Keratinocyte (primary cell): ENCODE data around the gene IL1RAPL1. TPM values are rescaled to one million over a fixed set of nuclear protein-coding genes. Genes with fewer than 3 reads are reported as not detected.

ENCODE experiments used
- DNase-seq: peaks from one replicate; pipeline ENCODE4 v3.0.0-alpha.2; 2011; ENCODE audit warnings: low read depth, missing footprints, low spot score
- FAIRE-seq: peaks from 2 replicates; lab custom pipeline; 2011; peaks lifted over from hg19 to GRCh38; lab: Jason Lieb, UNC
- H2AFZ ChIP-seq: 2 replicates; pipeline ENCODE4 v1.6.0; 2012; ENCODE audit warnings: low read length, control low read depth, inconsistent platforms; ENCODE audit not compliant: control insufficient read depth
- H3K27ac ChIP-seq: 2 replicates; pipeline ENCODE4 v1.5.1; 2011; ENCODE audit warnings: low read length; ENCODE audit not compliant: control insufficient read depth, insufficient read depth
- H3K27me3 ChIP-seq: 3 replicates; pipeline ENCODE4 v1.6.0; 2011; ENCODE audit warnings: low read length; ENCODE audit not compliant: control insufficient read depth, insufficient read depth; ENCODE audit errors: extremely low read depth
- H3K36me3 ChIP-seq, 2 experiments: 2 replicates in 1 of 2; 3 replicates in 1 of 2; pipeline ENCODE4 v1.5.1; 2011; ENCODE audit warnings: low read length in 2 of 2, mild to moderate bottlenecking in 1 of 2; ENCODE audit not compliant: control insufficient read depth in 2 of 2, insufficient read depth in 2 of 2; ENCODE audit errors: extremely low read depth in 1 of 2
- H3K4me1 ChIP-seq: 3 replicates; pipeline ENCODE4 v1.5.1; 2011; ENCODE audit warnings: low read length; ENCODE audit not compliant: control insufficient read depth, insufficient read depth; ENCODE audit errors: extremely low read depth
- H3K4me2 ChIP-seq: 3 replicates; pipeline ENCODE4 v1.6.0; 2011; ENCODE audit warnings: low read depth, low read length; ENCODE audit not compliant: control insufficient read depth, insufficient read depth; ENCODE audit errors: extremely low read depth
- H3K4me3 ChIP-seq, 3 experiments: fragments of 200-600 bp in 1 of 3; sonication (generic) in 1 of 3; 2 replicates in 2 of 3; 3 replicates in 1 of 3; pipeline ENCODE4 v1.5.1; 2011 to 2016; ENCODE audit warnings: low read length in 3 of 3, mild to moderate bottlenecking in 3 of 3, control low read depth in 2 of 3, inconsistent platforms in 1 of 3, low read depth in 1 of 3, mixed read lengths in 1 of 3, mixed run types in 1 of 3, moderate library complexity in 1 of 3; ENCODE audit not compliant: control insufficient read depth in 2 of 3, insufficient read depth in 2 of 3; ENCODE audit errors: extremely low read depth in 1 of 3
- H3K79me2 ChIP-seq: 2 replicates; pipeline ENCODE4 v1.6.0; 2012; ENCODE audit warnings: low read length; ENCODE audit not compliant: control insufficient read depth, insufficient read depth
- H3K9ac ChIP-seq: 3 replicates; pipeline ENCODE4 v1.6.0; 2011; ENCODE audit warnings: low read length; ENCODE audit not compliant: control insufficient read depth, insufficient read depth; ENCODE audit errors: extremely low read depth
- H3K9me1 ChIP-seq: 3 replicates; pipeline ENCODE4 v1.6.0; 2011; ENCODE audit warnings: low read length; ENCODE audit not compliant: control insufficient read depth, insufficient read depth; ENCODE audit errors: extremely low read depth
- H3K9me3 ChIP-seq: 2 replicates; pipeline ENCODE4 v1.5.1; 2012; ENCODE audit warnings: low read depth, low read length; ENCODE audit not compliant: control insufficient read depth
- H4K20me1 ChIP-seq: 3 replicates; pipeline ENCODE4 v1.6.0; 2011; ENCODE audit warnings: low read length; ENCODE audit not compliant: control insufficient read depth, insufficient read depth; ENCODE audit errors: extremely low read depth
- CTCF ChIP-seq, 3 experiments: IDR thresholded peaks in 1 of 3; conservative IDR thresholded peaks in 1 of 3; optimal IDR thresholded peaks in 1 of 3; 2 replicates in 2 of 3; 3 replicates in 1 of 3; pipeline versions ENCODE3 to v1.5.1; 2011; ENCODE audit warnings: low read length in 3 of 3, mild to moderate bottlenecking in 3 of 3, moderate library complexity in 2 of 3, control low read depth in 1 of 3, inconsistent platforms in 1 of 3; ENCODE audit not compliant: insufficient read depth in 2 of 3; ENCODE audit errors: extremely low read depth in 1 of 3
- EZH2 ChIP-seq: IDR thresholded peaks from one replicate; pipeline ENCODE4 v1.6.1; 2012; ENCODE audit warnings: inconsistent platforms, mild to moderate bottlenecking, low read length, moderate library complexity
- dilution Hi-C: fragments of 300-500 bp; cut with MboI; formaldehyde crosslinking; loops from one replicate; pipeline ENCODE4 v1.7.0; 2020; ENCODE audit warnings: low sequenced_read_pairs; ENCODE audit not compliant: extremely low pct_ligation_motif_present
- polyA plus RNA-seq, 5 experiments: library from polyadenylated mRNA; depleted of rRNA in 3 of 5; stranded (reverse) in 3 of 5; stranded (forward) in 1 of 5; unstranded in 1 of 5; fragments of >200 nt; gene quantifications; 1 replicate in 1 of 5; 2 replicates in 3 of 5; 3 replicates in 1 of 5; pipeline versions ENCODE4 v1.2.1 to v1.2.3, GENCODE V29; 2011 to 2012; ENCODE audit warnings: missing spikeins in 2 of 5, low read depth in 1 of 5, low replicate concordance in 1 of 5

The IL1RAPL1 gene
- polyA plus RNA-seq, 1 donor (not counting 4 experiments of a cell fraction or from before 2014, with no cell fraction given), result 2.8 TPM

- Histone ChIP-seq H3K4me3 (no peak overlapping the region), H3K79me2 (no peaks in the 10 kb centered on the region), H3K9ac (no peak overlapping the region), H3K36me3 (no peaks in the 10 kb centered on the region), H2AFZ (no peak overlapping the region), H3K27ac (no peak overlapping the region), H3K9me3 (no peaks in the 10 kb centered on the region), H3K9me1 (no peaks in the 10 kb centered on the region), H3K27me3 (no peaks in the 10 kb centered on the region), H3K4me2 (no peak overlapping the region), H3K4me1 (no peaks in the 10 kb centered on the region), H4K20me1 (no peaks in the 10 kb centered on the region)
- DNase-seq, result no peak
- no peak for FAIRE-seq
- no peak for TF ChIP-seq CTCF (optimal IDR thresholded peaks at IDR 0.05 in 1 of 3, IDR thresholded peaks at IDR 0.05 in 1 of 3, conservative IDR thresholded peaks at IDR 0.05 in 1 of 3; ENCODE audit: extremely low read depth in 1 of 3, insufficient read depth in 2 of 3, low read length in 3 of 3)
- dilution Hi-C loops, result no loop called here
Observed at GRCh38 chrX:29948653-29949052, 1361.4 kb downstream of the IL1RAPL1 start.

GRCh38 chrX:29952016-29952415, 1364.8 kb downstream of the IL1RAPL1 start:
- no peak for FAIRE-seq
- no peak for TF ChIP-seq EZH2

GRCh38 chrX:29962061-29962460, 1374.8 kb downstream of the IL1RAPL1 start:
- Histone ChIP-seq H2AFZ (no peak overlapping the region), H3K79me2 (no peaks in the 10 kb centered on the region), H3K9me1 (no peaks in the 10 kb centered on the region), H3K36me3 (no peaks in the 10 kb centered on the region), H3K4me2 (no peak overlapping the region), H3K9ac (no peak overlapping the region), H3K4me3 (no peak overlapping the region), H3K27me3 (no peaks in the 10 kb centered on the region), H3K4me1 (no peaks in the 10 kb centered on the region), H4K20me1 (no peaks in the 10 kb centered on the region), H3K9me3 (no peaks in the 10 kb centered on the region), H3K27ac (no peak overlapping the region)
- TF ChIP-seq CTCF (optimal IDR thresholded peaks at IDR 0.05 in 1 of 3, IDR thresholded peaks at IDR 0.05 in 1 of 3, conservative IDR thresholded peaks at IDR 0.05 in 1 of 3; ENCODE audit: extremely low read depth in 1 of 3, insufficient read depth in 2 of 3, low read length in 3 of 3) (no peak), EZH2 (no peak)
- no peak for FAIRE-seq
- no peak for DNase-seq
- dilution Hi-C loops, result no loop called here

More at GRCh38 chrX:29952016-29952415, 1364.8 kb downstream of the IL1RAPL1 start:
- Histone ChIP-seq H3K9me3 (peaks cover 1% of the 10 kb centered on the region), H4K20me1 (no peaks in the 10 kb centered on the region), H3K9ac (no peak overlapping the region), H2AFZ (no peak overlapping the region), H3K27ac (no peak overlapping the region), H3K9me1 (no peaks in the 10 kb centered on the region), H3K4me1 (no peaks in the 10 kb centered on the region), H3K27me3 (no peaks in the 10 kb centered on the region), H3K4me2 (no peak overlapping the region), H3K36me3 (no peaks in the 10 kb centered on the region), H3K79me2 (no peaks in the 10 kb centered on the region), H3K4me3 (no peak overlapping the region)
- dilution Hi-C loops, result no loop called here
- DNase-seq, result no peak
